ENCODE measurements around the gene PRCC. TPM values are rescaled to one million over a fixed set of nuclear protein-coding genes. Genes with fewer than 3 reads are reported as not detected.
A peak's percentile ranks its signal among the peaks of the same experiment; 100 is the strongest.

PRCC gene
- total and polyA plus RNA-seq, 2 of the 13 experiments (the other 11 are each of a cell fraction or from before 2014, with no cell fraction given): 24.2 to 40.5 TPM

- TF ChIP-seq ZSCAN25 (CRISPR knock-in tag; IDR thresholded peaks at IDR 0.05) (no peak), SATB2 (CRISPR knock-in tag; IDR thresholded peaks at IDR 0.05) (no peak), ZNF563 (CRISPR knock-in tag; IDR thresholded peaks at IDR 0.05) (peak; percentile 75), MTERF4 (CRISPR knock-in tag; IDR thresholded peaks at IDR 0.05) (peak; percentile 54; the same call in 1 of the 2 replicates), SIX1 (CRISPR knock-in tag; IDR thresholded peaks at IDR 0.05; ENCODE audit: borderline replicate concordance) (no peak), MYPOP (CRISPR knock-in tag; IDR thresholded peaks at IDR 0.05) (peak; percentile 54; the same call in 1 of the 2 replicates), HMGXB4 (CRISPR knock-in tag; IDR thresholded peaks at IDR 0.05; ENCODE audit: borderline replicate concordance in 1 of 2, low read depth in 1 of 2) (peak; percentile 46 to 85; a peak in 3 of 4 replicates), ZIK1 (CRISPR knock-in tag; IDR thresholded peaks at IDR 0.05; ENCODE audit: borderline replicate concordance, low read depth) (peak; percentile 84), NFE2L2 (IDR thresholded peaks at IDR 0.05; ENCODE audit: low read length) (no peak), ZNF589 (CRISPR knock-in tag; conservative IDR thresholded peaks at IDR 0.05) (peak; percentile 64; the same call in 1 of the 2 replicates), TOPORS (CRISPR knock-in tag; IDR thresholded peaks at IDR 0.05) (peak; percentile 56; the same call in 1 of the 2 replicates), CTCF (CRISPR knock-in tag; IDR thresholded peaks at IDR 0.05) (peak; percentile 25; the same call in 1 of the 2 replicates), SRY (CRISPR knock-in tag; IDR thresholded peaks at IDR 0.05) (peak; percentile 75; the same call in 1 of the 2 replicates), CREB1 (IDR thresholded peaks at IDR 0.05) (peak; percentile 68), CREB1 (CRISPR knock-in tag; IDR thresholded peaks at IDR 0.05) (no peak), GATAD1 (CRISPR knock-in tag; IDR thresholded peaks at IDR 0.05) (peak; percentile 85), GTF2F1 (IDR thresholded peaks at IDR 0.05; ENCODE audit: low read length) (no peak), ZBTB14 (CRISPR knock-in tag; IDR thresholded peaks at IDR 0.05) (peak; percentile 66; the same call in 1 of the 2 replicates), KLF9 (CRISPR knock-in tag; IDR thresholded peaks at IDR 0.05; ENCODE audit: low read depth) (no peak), KLF11 (CRISPR knock-in tag; IDR thresholded peaks at IDR 0.05) (no peak), ZFP41 (CRISPR knock-in tag; IDR thresholded peaks at IDR 0.05; ENCODE audit: borderline replicate concordance) (peak; percentile 45; the same call in 1 of the 2 replicates), ZFP36L1 (CRISPR knock-in tag; IDR thresholded peaks at IDR 0.05) (no peak), KDM5B (CRISPR knock-in tag; IDR thresholded peaks at IDR 0.05; ENCODE audit: borderline replicate concordance) (peak; percentile 44; the same call in 1 of the 2 replicates)
These were observed 15.4 kb upstream of the PRCC start (continued) for GRCh38 chr1:156751757-156752481.
